ENCODE results near the gene LPCAT1.

DNA sequence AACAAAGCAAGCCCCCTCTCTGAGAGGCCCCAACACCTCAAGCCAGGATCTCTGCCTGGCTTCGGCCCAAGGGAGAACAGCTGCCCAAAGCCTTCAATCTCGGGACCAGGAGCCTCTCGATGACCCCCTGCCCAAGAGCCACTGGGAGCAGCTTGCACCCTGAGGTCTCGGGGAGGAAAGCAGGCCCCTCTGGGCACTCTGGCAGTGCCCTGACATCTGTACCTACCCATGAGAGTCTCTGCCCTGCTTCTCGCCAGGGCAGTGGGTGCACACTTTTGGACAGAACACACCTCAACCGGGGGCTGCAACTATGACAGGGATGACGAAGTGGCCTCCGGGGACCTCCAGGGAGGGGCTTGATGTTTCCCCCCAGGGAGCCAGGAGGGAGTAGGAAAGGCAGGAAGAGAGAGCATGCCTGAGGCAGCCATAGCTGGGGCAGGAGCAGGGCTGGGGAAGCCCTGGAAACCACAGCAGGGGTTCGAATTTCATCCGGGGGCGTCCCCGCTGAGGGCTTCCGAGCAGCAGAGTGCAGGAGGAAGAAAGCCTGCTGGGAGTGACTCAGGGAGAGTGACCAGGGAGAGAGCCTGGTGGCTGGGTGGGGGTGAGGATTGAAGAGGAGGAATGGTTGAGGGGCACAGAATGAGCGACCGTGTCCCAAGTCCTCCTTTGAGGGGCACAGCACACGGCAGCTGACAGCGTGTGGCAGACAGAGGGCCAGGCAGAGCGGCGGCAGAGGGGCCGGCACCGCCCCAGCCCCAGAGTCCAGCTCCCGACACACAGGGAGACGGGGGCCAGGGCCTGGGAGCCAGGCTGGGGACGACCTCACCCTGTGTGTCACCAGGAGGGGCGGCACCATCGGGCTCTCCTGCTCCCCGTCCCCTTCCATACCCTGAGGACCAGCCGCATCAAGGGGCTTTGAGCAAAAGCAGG is 1.8 kb downstream of the LPCAT1 start:
- TF ChIP-seq YY1 (IDR thresholded peaks at IDR 0.05; ENCODE audit: insufficient read depth, insufficient read length) (no peak), SUZ12 (IDR thresholded peaks at IDR 0.05; ENCODE audit: extremely low read depth, insufficient read depth, insufficient read length) (no peak), ZNF274 (IDR thresholded peaks at IDR 0.05; ENCODE audit: low read depth, low read length) (no peak)
